H9 (cell line): Measurements from ENCODE around the gene SLC4A3. TPM values are rescaled to one million over a fixed set of nuclear protein-coding genes. Genes with fewer than 3 reads are reported as not detected.

ENCODE experiments used
- DNase-seq: peaks from one replicate; pipeline ENCODE4 v3.0.0-alpha.2; 2017
- H2AFZ ChIP-seq: one replicate; pipeline ENCODE4 v1.6.1; 2013; ENCODE audit warnings: mild to moderate bottlenecking, low read length, control low read depth, moderate library complexity
- H2AK5ac ChIP-seq: 2 replicates; pipeline ENCODE4 v1.6.1; 2013; ENCODE audit warnings: low read length, control low read depth, mixed read lengths; ENCODE audit not compliant: insufficient read length
- H2BK120ac ChIP-seq: one replicate; pipeline ENCODE4 v1.6.1; 2013; ENCODE audit warnings: low read depth, mild to moderate bottlenecking, low read length, control low read depth, inconsistent platforms; ENCODE audit not compliant: poor library complexity, severe bottlenecking
- H2BK12ac ChIP-seq: 2 replicates; pipeline ENCODE4 v1.6.1; 2013; ENCODE audit warnings: low read length, control low read depth, mixed read lengths, low read depth; ENCODE audit not compliant: insufficient read length
- H2BK15ac ChIP-seq: 2 replicates; pipeline ENCODE4 v1.6.1; 2013; ENCODE audit warnings: low read depth, low read length, control low read depth
- H2BK20ac ChIP-seq: one replicate; pipeline ENCODE4 v1.6.1; 2013; ENCODE audit warnings: low read depth, mild to moderate bottlenecking, low read length, control low read depth, inconsistent platforms; ENCODE audit not compliant: poor library complexity, severe bottlenecking
- H2BK5ac ChIP-seq: 2 replicates; pipeline ENCODE4 v1.6.1; 2013; ENCODE audit warnings: low read length, control low read depth, mixed read lengths; ENCODE audit not compliant: insufficient read length
- H3K14ac ChIP-seq: 2 replicates; pipeline ENCODE4 v1.6.1; 2013; ENCODE audit warnings: low read length, control low read depth; ENCODE audit not compliant: insufficient read depth
- H3K18ac ChIP-seq: 2 replicates; pipeline ENCODE4 v1.6.1; 2013; ENCODE audit warnings: low read depth, mild to moderate bottlenecking, mixed read lengths, low read length, control low read depth; ENCODE audit not compliant: insufficient read length
- H3K23ac ChIP-seq: 2 replicates; pipeline ENCODE4 v1.6.1; 2013; ENCODE audit warnings: low read length, control low read depth, mixed read lengths, low read depth; ENCODE audit not compliant: insufficient read length
- H3K23me2 ChIP-seq: 2 replicates; pipeline ENCODE4 v1.6.1; 2013; ENCODE audit warnings: low read depth, mild to moderate bottlenecking, mixed read lengths, low read length, control low read depth; ENCODE audit not compliant: insufficient read length, poor library complexity, severe bottlenecking
- H3K27ac ChIP-seq: 2 replicates; pipeline ENCODE4 v1.5.1; 2013; ENCODE audit warnings: low read length, control low read depth, mixed read lengths, low read depth; ENCODE audit not compliant: insufficient read length
- H3K27me3 ChIP-seq: 2 replicates; pipeline ENCODE4 v1.6.1; 2013; ENCODE audit warnings: low read length, control low read depth, inconsistent platforms; ENCODE audit not compliant: insufficient read depth
- H3K4ac ChIP-seq: 2 replicates; pipeline ENCODE4 v1.6.1; 2013; ENCODE audit warnings: low read depth, mild to moderate bottlenecking, control low read depth, inconsistent platforms, low read length, moderate library complexity
- H3K4me1 ChIP-seq: 2 replicates; pipeline ENCODE4 v1.6.1; 2013; ENCODE audit warnings: low read length, control low read depth, inconsistent platforms; ENCODE audit not compliant: insufficient read depth
- H3K4me2 ChIP-seq: 2 replicates; pipeline ENCODE4 v1.6.1; 2013; ENCODE audit warnings: low read length, control low read depth, mixed read lengths; ENCODE audit not compliant: insufficient read length, insufficient read depth
- H3K56ac ChIP-seq: 2 replicates; pipeline ENCODE4 v1.6.1; 2013; ENCODE audit warnings: low read depth, mild to moderate bottlenecking, mixed read lengths, low read length, control low read depth; ENCODE audit not compliant: insufficient read length
- H3K79me1 ChIP-seq: 2 replicates; pipeline ENCODE4 v1.6.1; 2013; ENCODE audit warnings: low read depth, mild to moderate bottlenecking, moderate library complexity, low read length, control low read depth, inconsistent platforms; ENCODE audit not compliant: insufficient read depth, poor library complexity, severe bottlenecking
- H3K79me2 ChIP-seq: 2 replicates; pipeline ENCODE4 v1.6.1; 2013; ENCODE audit warnings: low read length, control low read depth, inconsistent platforms; ENCODE audit not compliant: insufficient read depth
- H3K9ac ChIP-seq: 2 replicates; pipeline ENCODE4 v1.6.1; 2013; ENCODE audit warnings: low read length, control low read depth, mixed read lengths; ENCODE audit not compliant: insufficient read length; ENCODE audit errors: extremely low read depth
- H3K9me3 ChIP-seq: one replicate; pipeline ENCODE4 v1.6.1; 2013; ENCODE audit warnings: low read depth, low read length, inconsistent platforms; ENCODE audit not compliant: control insufficient read depth
- H3T11ph ChIP-seq: one replicate; pipeline ENCODE4 v1.6.1; 2013; ENCODE audit warnings: mild to moderate bottlenecking, low read length, control low read depth, inconsistent platforms
- H4K20me1 ChIP-seq: one replicate; pipeline ENCODE4 v1.6.1; 2013; ENCODE audit not compliant: control insufficient read depth, insufficient read length, insufficient read depth
- H4K5ac ChIP-seq: 2 replicates; pipeline ENCODE4 v1.6.1; 2013; ENCODE audit warnings: low read depth, mild to moderate bottlenecking, mixed read lengths, low read length, control low read depth; ENCODE audit not compliant: insufficient read length
- H4K8ac ChIP-seq: replicated peaks from 2 replicates; pipeline ENCODE4 v1.6.1; 2013; ENCODE audit warnings: low read length, control low read depth, mixed read lengths, low read depth; ENCODE audit not compliant: insufficient read length
- H4K91ac ChIP-seq: 2 replicates; pipeline ENCODE4 v1.6.1; 2013; ENCODE audit warnings: low read depth, mild to moderate bottlenecking, moderate library complexity, mixed read lengths, low read length, control low read depth; ENCODE audit not compliant: insufficient read length
- H3K27ac Mint-ChIP-seq, 3 experiments: 2 replicates in 2 of 3; 3 replicates in 1 of 3; pipeline ENCODE4 v1.8.0; 2020 to 2021; ENCODE audit warnings: mixed read lengths in 3 of 3, mild to moderate bottlenecking in 1 of 3, moderate library complexity in 1 of 3
- H3K27me3 Mint-ChIP-seq: 2 replicates; pipeline ENCODE4 v1.8.0; 2021; ENCODE audit warnings: low read depth, mild to moderate bottlenecking, moderate library complexity, mixed read lengths
- H3K36me3 Mint-ChIP-seq, 3 experiments: 2 replicates in 2 of 3; 3 replicates in 1 of 3; pipeline ENCODE4 v1.8.0; 2020 to 2021; ENCODE audit warnings: low read depth in 3 of 3, mixed read lengths in 3 of 3; ENCODE audit not compliant: insufficient read depth in 1 of 3
- H3K4me1 Mint-ChIP-seq, 2 experiments: 2 replicates each; pipeline ENCODE4 v1.8.0; 2020; ENCODE audit warnings: mixed read lengths in 2 of 2
- H3K4me3 Mint-ChIP-seq, 2 experiments: 2 replicates in 1 of 2; 3 replicates in 1 of 2; pipeline ENCODE4 v1.8.0; 2020 to 2021; ENCODE audit warnings: mild to moderate bottlenecking in 2 of 2, mixed read lengths in 2 of 2, moderate library complexity in 1 of 2
- H3K9me3 Mint-ChIP-seq, 2 experiments: 2 replicates in 1 of 2; 3 replicates in 1 of 2; pipeline ENCODE4 v1.8.0; 2020; ENCODE audit warnings: mild to moderate bottlenecking in 2 of 2, mixed read lengths in 2 of 2, moderate library complexity in 1 of 2
- CTCF ChIP-seq: fragments of 200-600 bp; sonication (generic); conservative IDR thresholded peaks from 3 replicates; pipeline ENCODE4 v1.8.0; 2021; ENCODE audit warnings: antibody characterized with exemption, mild to moderate bottlenecking
- WGBS: extraction: QIAGEN DNeasy Blood & Tissue Kit; methylation state at CpG from one replicate; pipeline ENCODE4 v1.1.7; 2013; ENCODE audit warnings: missing lambda C conversion rate, low lambda C conversion rate, mixed read lengths; ENCODE audit not compliant: insufficient read length; ENCODE audit errors: extremely low coverage; 5-methylcytosine and 5-hydroxymethylcytosine counted together
- total RNA-seq: library from RNA; stranded (reverse); gene quantifications from 2 replicates; pipeline ENCODE4 v1.2.1, GENCODE V29; 2021

The SLC4A3 gene
- total RNA-seq, 1 experiment from 2014 or later: 11.1 TPM

DNA sequence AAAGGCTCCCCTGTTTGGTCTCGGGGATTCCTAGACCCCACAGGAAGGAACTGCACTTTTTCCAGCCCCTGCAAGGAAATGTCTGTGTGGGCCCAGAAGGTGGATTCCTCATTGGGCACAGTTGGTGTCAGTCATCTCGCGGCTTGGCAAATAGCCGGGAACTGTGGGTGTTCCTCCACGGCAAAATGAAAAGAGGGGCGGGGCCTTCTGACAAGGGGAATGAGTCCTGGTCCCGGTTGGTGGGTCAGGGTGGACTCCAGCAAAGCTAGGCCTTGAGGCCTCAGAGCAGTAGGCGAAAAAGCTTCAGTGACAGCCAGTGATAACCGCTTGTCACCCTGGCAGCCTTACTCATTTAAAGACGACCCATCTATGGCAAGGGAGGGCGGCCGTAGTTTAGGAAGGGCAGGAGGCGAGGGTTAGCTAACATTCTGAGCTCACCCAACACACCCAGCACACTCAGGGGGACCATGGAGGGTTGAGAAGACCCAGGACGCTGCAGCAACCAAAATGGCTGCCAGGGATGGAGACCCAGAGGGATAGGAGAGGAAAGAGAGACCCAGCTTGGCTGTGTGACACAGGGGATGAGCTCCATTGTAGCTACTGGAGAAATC lies 16.5 kb downstream of the SLC4A3 start:
- no peak overlapping the region for H3K4ac ChIP-seq
- no peaks in the 10 kb centered on the region for H3K27me3 ChIP-seq
- TF ChIP-seq CTCF: no peak
- H3K4me1 ChIP-seq: peaks cover 2% of the 10 kb centered on the region; the same call in 1 of the 2 replicates
- no peaks in the 10 kb centered on the region for H3K9me3 Mint-ChIP-seq
- no peak overlapping the region for H3K9ac ChIP-seq
- no peak overlapping the region for H2BK120ac ChIP-seq
- peaks cover 25 to 35% of the 10 kb centered on the region in 2 experiments for H3K4me1 Mint-ChIP-seq
- H2BK15ac ChIP-seq: no peak overlapping the region
- H3K4me3 Mint-ChIP-seq: no peak overlapping the region
- H3K56ac ChIP-seq: no peak overlapping the region
- H2AK5ac ChIP-seq: no peak overlapping the region
- no peak overlapping the region for H4K8ac ChIP-seq
- no peak overlapping the region for H3K4me2 ChIP-seq
- H3K36me3 Mint-ChIP-seq: peaks cover 0 to 13% (median 0%) of the 10 kb centered on the region in 3 experiments; a peak in 2 of 7 replicates
- no peak overlapping the region for H3K27ac ChIP-seq
- H2AFZ ChIP-seq: no peak overlapping the region
- peaks cover 14% of the 10 kb centered on the region for H3K27me3 Mint-ChIP-seq
- H3K18ac ChIP-seq: no peak overlapping the region
- H3K79me2 ChIP-seq: no peaks in the 10 kb centered on the region
- no peaks in the 10 kb centered on the region for H4K20me1 ChIP-seq
- no peak overlapping the region for H3T11ph ChIP-seq
- no peak overlapping the region for H2BK20ac ChIP-seq
- H3K23me2 ChIP-seq: peaks cover 3% of the 10 kb centered on the region
- no peaks in the 10 kb centered on the region for H3K9me3 ChIP-seq
- H2BK5ac ChIP-seq: no peak overlapping the region
- no peak overlapping the region for H3K23ac ChIP-seq
- DNase-seq: peak; percentile 76
- no peaks in the 10 kb centered on the region for H3K79me1 ChIP-seq
- H2BK12ac ChIP-seq: no peak overlapping the region
- H4K91ac ChIP-seq: no peak overlapping the region
- WGBS: no CpG with 5 or more reads among the region's 14 CpGs
- peak overlapping the region in 2 of 3 experiments; percentile 51 to 91; a peak in 2 of 7 replicates for H3K27ac Mint-ChIP-seq
- H3K14ac ChIP-seq: no peak overlapping the region; the same call in 1 of the 2 replicates
- H4K5ac ChIP-seq: no peak overlapping the region
